Trophoblast cell (in vitro differentiated cells and primary cell): Measurements from ENCODE around the gene TLL2.
A peak's percentile ranks its signal among the peaks of the same experiment; 100 is the strongest.

Experiments used
- DNase-seq, 2 donors: peaks; one replicate each; pipeline ENCODE4 v3.0.0-alpha.2; 2016
- H2AFZ ChIP-seq: 2 replicates; pipeline ENCODE4 v1.6.1; 2013; ENCODE audit warnings: low read length, moderate library complexity, mild to moderate bottlenecking; ENCODE audit not compliant: insufficient read depth, poor library complexity
- H2AK5ac ChIP-seq: 2 replicates; pipeline ENCODE4 v1.6.1; 2013; ENCODE audit warnings: mild to moderate bottlenecking, low read length
- H2BK120ac ChIP-seq: 2 replicates; pipeline ENCODE4 v1.6.1; 2013; ENCODE audit warnings: low read length, mild to moderate bottlenecking, moderate library complexity; ENCODE audit not compliant: insufficient read depth, poor library complexity
- H2BK12ac ChIP-seq: 2 replicates; pipeline ENCODE4 v1.6.1; 2013; ENCODE audit warnings: mild to moderate bottlenecking, low read length, moderate library complexity
- H2BK5ac ChIP-seq: 2 replicates; pipeline ENCODE4 v1.6.1; 2013; ENCODE audit warnings: low read length, low read depth, moderate library complexity, mild to moderate bottlenecking; ENCODE audit not compliant: poor library complexity
- H3K14ac ChIP-seq: 2 replicates; pipeline ENCODE4 v1.6.1; 2013; ENCODE audit warnings: mild to moderate bottlenecking, low read length
- H3K18ac ChIP-seq: 2 replicates; pipeline ENCODE4 v1.6.1; 2013; ENCODE audit warnings: mild to moderate bottlenecking, low read length
- H3K23ac ChIP-seq: 2 replicates; pipeline ENCODE4 v1.6.1; 2013; ENCODE audit warnings: low read length
- H3K27ac ChIP-seq: 2 replicates; pipeline ENCODE4 v1.5.1; 2013; ENCODE audit warnings: low read depth, mild to moderate bottlenecking, inconsistent platforms, low read length, moderate library complexity
- H3K27me3 ChIP-seq: 2 replicates; pipeline ENCODE4 v1.6.1; 2013; ENCODE audit warnings: inconsistent platforms, mild to moderate bottlenecking, low read length, moderate library complexity; ENCODE audit not compliant: insufficient read depth
- H3K36me3 ChIP-seq, 2 experiments: 1 replicate in 1 of 2; 2 replicates in 1 of 2; pipeline ENCODE4 v1.6.1; 2013; ENCODE audit warnings: low read length in 2 of 2, mild to moderate bottlenecking in 2 of 2, moderate library complexity in 1 of 2; ENCODE audit not compliant: insufficient read depth in 2 of 2, control insufficient read depth in 1 of 2
- H3K4ac ChIP-seq: 2 replicates; pipeline ENCODE4 v1.6.1; 2013; ENCODE audit warnings: low read depth, mild to moderate bottlenecking, low read length, moderate library complexity
- H3K4me1 ChIP-seq, 2 experiments: 1 replicate in 1 of 2; 2 replicates in 1 of 2; pipeline ENCODE4 v1.6.1; 2013; ENCODE audit warnings: low read length in 2 of 2, mild to moderate bottlenecking in 2 of 2, moderate library complexity in 1 of 2; ENCODE audit not compliant: insufficient read depth in 2 of 2, control insufficient read depth in 1 of 2
- H3K4me2 ChIP-seq: 2 replicates; pipeline ENCODE4 v1.6.1; 2013; ENCODE audit warnings: inconsistent platforms, mild to moderate bottlenecking, low read length, moderate library complexity
- H3K4me3 ChIP-seq: 2 replicates; pipeline ENCODE4 v1.5.1; 2013; ENCODE audit warnings: mild to moderate bottlenecking, low read depth, low read length, inconsistent platforms
- H3K79me1 ChIP-seq: one replicate; pipeline ENCODE4 v1.6.1; 2013; ENCODE audit warnings: low read length
- H3K79me2 ChIP-seq: 2 replicates; pipeline ENCODE4 v1.6.1; 2013; ENCODE audit warnings: low read length, mild to moderate bottlenecking; ENCODE audit not compliant: control insufficient read depth, insufficient read depth, poor library complexity
- H3K9ac ChIP-seq: 2 replicates; pipeline ENCODE4 v1.6.1; 2013; ENCODE audit warnings: mild to moderate bottlenecking, low read length
- H3K9me3 ChIP-seq: 2 replicates; pipeline ENCODE4 v1.6.1; 2013; ENCODE audit warnings: low read depth, mild to moderate bottlenecking, control low read depth, inconsistent platforms, low read length; ENCODE audit not compliant: insufficient read depth
- H4K12ac ChIP-seq: 2 replicates; pipeline ENCODE4 v1.6.1; 2013; ENCODE audit warnings: low read depth, mild to moderate bottlenecking, low read length, moderate library complexity
- H4K8ac ChIP-seq: 2 replicates; pipeline ENCODE4 v1.6.1; 2013; ENCODE audit warnings: low read depth, mild to moderate bottlenecking, low read length, moderate library complexity
- H4K91ac ChIP-seq: one replicate; pipeline ENCODE4 v1.6.1; 2013; ENCODE audit warnings: low read depth, mild to moderate bottlenecking, low read length, moderate library complexity
- WGBS: extraction: QIAGEN DNeasy Blood & Tissue Kit; methylation state at CpG from one replicate; pipeline ENCODE4 v1.1.7; 2013; ENCODE audit warnings: missing lambda C conversion rate; ENCODE audit not compliant: insufficient read length, insufficient coverage; ENCODE audit errors: extremely low coverage; 5-methylcytosine and 5-hydroxymethylcytosine counted together

The TLL2 gene

GRCh38 chr10:96540240-96540639 lies 26.5 kb upstream of the TLL2 start:
- Histone ChIP-seq H4K8ac (no peak overlapping the region), H3K4ac (no peak overlapping the region), H2AFZ (no peak overlapping the region), H3K27me3 (no peaks in the 10 kb centered on the region), H3K4me2 (no peak overlapping the region), H3K79me2 (no peaks in the 10 kb centered on the region), H4K91ac (no peak overlapping the region), H3K4me1 (no peaks in the 10 kb centered on the region), H3K4me3 (no peak overlapping the region), H2AK5ac (no peak overlapping the region), H3K14ac (no peak overlapping the region), H3K27ac (no peak overlapping the region), H2BK12ac (no peak overlapping the region), H3K9me3 (no peaks in the 10 kb centered on the region), H3K23ac (no peak overlapping the region), H3K79me1 (no peaks in the 10 kb centered on the region), H3K9ac (no peak overlapping the region), H4K12ac (no peak overlapping the region), H2BK120ac (no peak overlapping the region), H3K36me3 (peaks cover 4 to 6% of the 10 kb centered on the region in 2 experiments), H3K18ac (no peak overlapping the region), H2BK5ac (no peak overlapping the region)
- no peak for DNase-seq
- no CpG with 5 or more reads among the region's 3 CpGs for WGBS

GRCh38 chr10:96538683-96539082 lies 25.0 kb upstream of the TLL2 start:
- WGBS, result no CpG with 5 or more reads among the region's 1 CpG
- peak in 1 of 2 donors; percentile 39 for DNase-seq

GRCh38 chr10:96536129-96536528 lies 22.4 kb upstream of the TLL2 start:
- Histone ChIP-seq H3K79me1 (no peaks in the 10 kb centered on the region), H3K27ac (no peak overlapping the region), H2BK12ac (no peak overlapping the region), H2AFZ (no peak overlapping the region), H3K23ac (no peak overlapping the region), H3K4me1 (no peaks in the 10 kb centered on the region), H3K14ac (no peak overlapping the region), H3K27me3 (no peaks in the 10 kb centered on the region), H2AK5ac (no peak overlapping the region), H3K36me3 (peaks cover 3 to 8% of the 10 kb centered on the region in 2 experiments), H3K4ac (no peak overlapping the region), H3K79me2 (no peaks in the 10 kb centered on the region), H4K12ac (no peak overlapping the region), H3K4me2 (no peak overlapping the region), H3K9ac (no peak overlapping the region), H2BK5ac (no peak overlapping the region), H4K91ac (no peak overlapping the region), H3K9me3 (no peaks in the 10 kb centered on the region), H3K18ac (no peak overlapping the region), H3K4me3 (no peak overlapping the region), H2BK120ac (no peak overlapping the region), H4K8ac (no peak overlapping the region)
- no CpG with 5 or more reads among the region's 1 CpG for WGBS
- DNase-seq, result no peak

More at GRCh38 chr10:96538683-96539082, 25.0 kb upstream of the TLL2 start:
- no peak overlapping the region for H3K23ac ChIP-seq
- H2BK5ac ChIP-seq, result no peak overlapping the region
- no peak overlapping the region for H4K8ac ChIP-seq
- no peak overlapping the region for H3K14ac ChIP-seq
- no peaks in the 10 kb centered on the region for H3K79me2 ChIP-seq
- H2AFZ ChIP-seq, result no peak overlapping the region
- H3K9me3 ChIP-seq, result no peaks in the 10 kb centered on the region
- no peak overlapping the region for H3K4me3 ChIP-seq
- no peak overlapping the region for H2BK120ac ChIP-seq
- H3K27me3 ChIP-seq, result no peaks in the 10 kb centered on the region
- no peak overlapping the region for H3K18ac ChIP-seq
- no peak overlapping the region for H4K91ac ChIP-seq
- H2AK5ac ChIP-seq, result no peak overlapping the region
- H3K4me2 ChIP-seq, result no peak overlapping the region
- H3K79me1 ChIP-seq, result no peaks in the 10 kb centered on the region
- no peak overlapping the region for H4K12ac ChIP-seq
- no peak overlapping the region for H3K27ac ChIP-seq
- no peaks in the 10 kb centered on the region for H3K4me1 ChIP-seq
- H2BK12ac ChIP-seq, result no peak overlapping the region
- no peak overlapping the region for H3K4ac ChIP-seq
- H3K9ac ChIP-seq, result no peak overlapping the region
- peaks cover 4 to 6% of the 10 kb centered on the region in 2 experiments for H3K36me3 ChIP-seq

GRCh38 chr10:96532523-96532922 lies 18.8 kb upstream of the TLL2 start:
- H3K4ac ChIP-seq, result no peak overlapping the region
- H3K9me3 ChIP-seq, result no peaks in the 10 kb centered on the region
- H2BK12ac ChIP-seq, result no peak overlapping the region
- no peak overlapping the region for H3K9ac ChIP-seq
- H3K4me2 ChIP-seq, result no peak overlapping the region
- DNase-seq, result no peak
- no peak overlapping the region for H2AFZ ChIP-seq
- no peak overlapping the region for H2BK5ac ChIP-seq
- no peak overlapping the region for H3K14ac ChIP-seq
- H3K4me3 ChIP-seq, result no peak overlapping the region
- no peak overlapping the region for H4K91ac ChIP-seq
- H3K4me1 ChIP-seq, result no peaks in the 10 kb centered on the region
- no CpG with 5 or more reads among the region's 1 CpG for WGBS
- no peaks in the 10 kb centered on the region for H3K79me2 ChIP-seq
- no peak overlapping the region for H2BK120ac ChIP-seq
- no peaks in the 10 kb centered on the region for H3K79me1 ChIP-seq
- no peak overlapping the region for H4K12ac ChIP-seq
- H2AK5ac ChIP-seq, result no peak overlapping the region
- H4K8ac ChIP-seq, result no peak overlapping the region
- H3K23ac ChIP-seq, result no peak overlapping the region
- peaks cover 0 to 10% of the 10 kb centered on the region in 2 experiments for H3K36me3 ChIP-seq
- no peaks in the 10 kb centered on the region for H3K27me3 ChIP-seq
- no peak overlapping the region for H3K27ac ChIP-seq
- no peak overlapping the region for H3K18ac ChIP-seq
